IMR-90 (cell line): ENCODE measurements around the gene C10orf71. TPM values are rescaled to one million over a fixed set of nuclear protein-coding genes. Genes with fewer than 3 reads are reported as not detected.

Experiments
- ATAC-seq: fragments of 200-7000 bp; cut with Tn5 transposase; 2 replicates; pipeline ENCODE4 v1.9.1; 2020; ENCODE audit warnings: low read depth, mild to moderate bottlenecking, moderate library complexity
- BruUV-seq: library from RNA; stranded (reverse); fragments of 400-500 nt; replicated peaks from 2 replicates; lab custom pipeline; 2021; lab: Mats Ljungman, UMichigan
- CTCF ChIA-PET: fragments of 300-600 bp; formaldehyde crosslinking; extraction: SDS; loops from one replicate; lab custom pipeline; 2021; ENCODE audit warnings: antibody characterized with exemption; lab: Yijun Ruan, JAX
- POLR2A ChIA-PET: fragments of 300-600 bp; sonication (Branson Sonifier 250); formaldehyde crosslinking; loops from one replicate; lab custom pipeline; 2022; ENCODE audit warnings: antibody characterized with exemption; ENCODE audit not compliant: unreplicated experiment; lab: Charles Lee
- DNase-seq: peaks from one replicate; pipeline ENCODE4 v3.0.0; 2013
- H2AFZ ChIP-seq: replicated peaks from 2 replicates; pipeline ENCODE3; 2013; ENCODE audit warnings: low read length, mild to moderate bottlenecking; ENCODE audit not compliant: poor library complexity
- H2AK5ac ChIP-seq: 2 replicates; pipeline ENCODE4 v1.6.1; 2013; ENCODE audit warnings: low read depth, low read length, inconsistent platforms
- H2AK9ac ChIP-seq: replicated peaks from 2 replicates; pipeline ENCODE3; 2013; ENCODE audit warnings: mild to moderate bottlenecking, low read depth, low read length, moderate library complexity; ENCODE audit not compliant: poor library complexity
- H2BK120ac ChIP-seq: 2 replicates; pipeline ENCODE4 v1.6.1; 2013; ENCODE audit warnings: low read depth, low read length, inconsistent platforms
- H2BK15ac ChIP-seq: 3 replicates; pipeline ENCODE4 v1.6.1; 2013; ENCODE audit warnings: low read depth, low read length, inconsistent platforms
- H2BK20ac ChIP-seq: 2 replicates; pipeline ENCODE4 v1.6.1; 2013; ENCODE audit warnings: low read depth, mild to moderate bottlenecking, inconsistent platforms, low read length, moderate library complexity
- H2BK5ac ChIP-seq: 2 replicates; pipeline ENCODE4 v1.6.1; 2013; ENCODE audit warnings: mild to moderate bottlenecking, low read depth, low read length, inconsistent platforms; ENCODE audit not compliant: poor library complexity, severe bottlenecking
- H3K14ac ChIP-seq: replicated peaks from 2 replicates; pipeline ENCODE4 v1.6.1; 2013; ENCODE audit warnings: low read depth, low read length, inconsistent platforms
- H3K18ac ChIP-seq: 2 replicates; pipeline ENCODE4 v1.6.1; 2013; ENCODE audit warnings: low read depth, low read length, control low read depth
- H3K23ac ChIP-seq: 2 replicates; pipeline ENCODE4 v1.6.1; 2013; ENCODE audit warnings: low read depth, low read length, inconsistent platforms
- H3K27ac ChIP-seq: 2 replicates; pipeline ENCODE4 v1.5.1; 2013; ENCODE audit warnings: mild to moderate bottlenecking, control low read depth, low read length; ENCODE audit not compliant: insufficient read depth
- H3K27me3 ChIP-seq: 2 replicates; pipeline ENCODE4 v1.6.1; 2013; ENCODE audit warnings: low read length; ENCODE audit not compliant: control insufficient read depth, insufficient read depth
- H3K36me3 ChIP-seq: 2 replicates; pipeline ENCODE4 v1.6.1; 2013; ENCODE audit warnings: low read length, mixed read lengths; ENCODE audit not compliant: control insufficient read depth, insufficient read depth
- H3K4ac ChIP-seq: 2 replicates; pipeline ENCODE4 v1.6.1; 2013; ENCODE audit warnings: low read depth, low read length, inconsistent platforms
- H3K4me1 ChIP-seq: 2 replicates; pipeline ENCODE4 v1.6.1; 2013; ENCODE audit warnings: low read length, mixed read lengths; ENCODE audit not compliant: control insufficient read depth, insufficient read depth
- H3K4me2 ChIP-seq: 2 replicates; pipeline ENCODE4 v1.6.1; 2013; ENCODE audit warnings: low read depth, mild to moderate bottlenecking, control low read depth, low read length, moderate library complexity
- H3K4me3 ChIP-seq: 2 replicates; pipeline ENCODE4 v1.5.1; 2013; ENCODE audit warnings: low read depth, mild to moderate bottlenecking, control low read depth, low read length, moderate library complexity; ENCODE audit not compliant: insufficient read depth
- H3K56ac ChIP-seq: 2 replicates; pipeline ENCODE4 v1.6.1; 2013; ENCODE audit warnings: low read length, inconsistent platforms; ENCODE audit not compliant: insufficient read depth; ENCODE audit errors: extremely low read depth
- H3K79me1 ChIP-seq, 2 experiments: 2 replicates each; pipeline ENCODE4 v1.6.1; 2013; ENCODE audit warnings: low read length in 2 of 2, inconsistent platforms in 1 of 2, low read depth in 1 of 2
- H3K9ac ChIP-seq: 2 replicates; pipeline ENCODE4 v1.6.1; 2013; ENCODE audit warnings: low read depth, low read length, control low read depth
- H3K9me1 ChIP-seq: 2 replicates; pipeline ENCODE4 v1.6.1; 2013; ENCODE audit warnings: low read length, inconsistent platforms; ENCODE audit not compliant: insufficient read depth
- H3K9me3 ChIP-seq: 2 replicates; pipeline ENCODE4 v1.6.1; 2013; ENCODE audit warnings: low read length; ENCODE audit not compliant: control insufficient read depth, insufficient read depth
- H4K20me1 ChIP-seq: 2 replicates; pipeline ENCODE4 v1.6.1; 2013; ENCODE audit warnings: low read length, inconsistent platforms; ENCODE audit not compliant: insufficient read depth
- H4K5ac ChIP-seq: 2 replicates; pipeline ENCODE4 v1.6.1; 2013; ENCODE audit warnings: mild to moderate bottlenecking, low read depth, low read length, control low read depth
- H4K8ac ChIP-seq, 2 experiments: 2 replicates each; pipeline ENCODE4 v1.6.1; 2013; ENCODE audit warnings: low read depth in 2 of 2, low read length in 2 of 2, control low read depth in 1 of 2, inconsistent platforms in 1 of 2
- H4K91ac ChIP-seq: 2 replicates; pipeline ENCODE4 v1.6.1; 2013; ENCODE audit warnings: low read depth, low read length, inconsistent platforms; ENCODE audit not compliant: insufficient read depth
- CEBPB ChIP-seq: IDR thresholded peaks from 2 replicates; pipeline ENCODE4 v1.6.1; 2012; ENCODE audit warnings: low read depth, low read length, improper control_type of control experiment
- MAFK ChIP-seq: IDR thresholded peaks from 2 replicates; pipeline ENCODE4 v1.6.1; 2012; ENCODE audit warnings: low read depth, low read length, improper control_type of control experiment
- MAZ ChIP-seq: IDR thresholded peaks from 2 replicates; pipeline ENCODE4 v1.6.1; 2012; ENCODE audit warnings: low read depth, mild to moderate bottlenecking, low read length, improper control_type of control experiment, moderate library complexity, borderline replicate concordance
- MXI1 ChIP-seq: IDR thresholded peaks from 2 replicates; pipeline ENCODE4 v1.6.1; 2012; ENCODE audit warnings: low read depth, mild to moderate bottlenecking, low read length, moderate library complexity, borderline replicate concordance
- SMC3 ChIP-seq: fragments of 150-350 bp; IDR thresholded peaks from 2 replicates; pipeline ENCODE4 v1.6.1; 2016; ENCODE audit warnings: low read depth, mild to moderate bottlenecking, antibody characterized with exemption, low read length, moderate library complexity
- USF2 ChIP-seq: fragments of 150-350 bp; IDR thresholded peaks from 2 replicates; pipeline ENCODE4 v1.6.1; 2017; ENCODE audit warnings: mild to moderate bottlenecking, antibody characterized with exemption, low read length, low read depth
- WGBS, 2 experiments: methylation state at CpG; one replicate each; pipeline versions ENCODE4 v1.1.5 to v1.1.7; 2013; ENCODE audit warnings: missing lambda C conversion rate in 2 of 2; ENCODE audit not compliant: insufficient read length in 1 of 2; ENCODE audit errors: extremely low coverage in 2 of 2; 5-methylcytosine and 5-hydroxymethylcytosine counted together
- dilution Hi-C: fragments of 300-500 bp; cut with HindIII; formaldehyde crosslinking; loops from one replicate; pipeline ENCODE4 v1.14.3; 2018; ENCODE audit warnings: low sequenced_read_pairs; ENCODE audit not compliant: unreplicated experiment
- in situ Hi-C: fragments of 300-500 bp; cut with MboI; formaldehyde crosslinking; loops from 3 replicates; pipeline ENCODE4 v1.14.3; 2019; ENCODE audit warnings: low sequenced_read_pairs, inconsistent platforms, mixed read lengths
- intact Hi-C: fragments of 100-400 bp; cut with micrococcal nuclease; formaldehyde crosslinking; loops from 2 replicates; pipeline ENCODE4 v1.10.0; 2022
- polyA plus RNA-seq, 3 experiments: library from polyadenylated mRNA; depleted of rRNA; stranded (reverse); fragments of >200 nt; gene quantifications; 2 replicates each; pipeline ENCODE4 v1.2.3, GENCODE V29; 2012; ENCODE audit warnings: low replicate concordance in 1 of 3
- total RNA-seq: library from RNA; depleted of rRNA; stranded (reverse); fragments of >200 nt; gene quantifications from 2 replicates; pipeline ENCODE4 v1.2.3, GENCODE V29; 2012

Gene C10orf71
- total and polyA plus RNA-seq, 2 of the 4 experiments (the other 2 are of a cell fraction) = not detected

DNA sequence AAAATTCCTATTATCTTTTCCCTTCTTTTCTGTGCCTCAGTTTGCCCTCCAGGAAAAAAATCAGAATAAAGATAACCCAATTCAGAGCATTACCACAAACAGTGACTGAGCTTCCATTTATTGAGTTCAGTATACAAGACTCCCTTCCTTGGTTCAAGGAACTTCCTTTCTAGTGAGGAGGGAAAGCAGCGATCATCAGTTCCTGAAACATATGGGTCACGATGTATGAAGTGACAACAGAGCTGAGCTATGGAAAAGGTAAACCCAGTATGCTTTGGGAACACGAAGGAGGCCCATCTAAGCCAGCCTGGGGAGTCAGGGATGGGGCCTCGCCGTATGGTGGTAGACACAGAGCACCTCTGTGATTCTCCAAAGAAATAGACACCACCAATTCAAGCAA lies 15.8 kb downstream of the C10orf71 start:
- H2BK5ac ChIP-seq = no peak overlapping the region
- H3K4me1 ChIP-seq = no peaks in the 10 kb centered on the region
- ChIA-PET POLR2A (no interaction called here), CTCF (no interaction called here)
- H3K14ac ChIP-seq = no peak overlapping the region
- in situ Hi-C loops (no loop called here), dilution Hi-C loops (no loop called here), intact Hi-C loops (no loop called here)
- BruUV-seq = no TSS peak
- H4K5ac ChIP-seq = no peak overlapping the region
- no peaks in the 10 kb centered on the region for H3K36me3 ChIP-seq
- H3K9ac ChIP-seq = no peak overlapping the region
- H3K56ac ChIP-seq = no peak overlapping the region
- no peak overlapping the region for H3K4me2 ChIP-seq
- H2BK120ac ChIP-seq = no peak overlapping the region
- peaks cover 3% of the 10 kb centered on the region; the same call in 1 of the 2 replicates for H3K9me1 ChIP-seq
- H2BK15ac ChIP-seq = no peak overlapping the region
- DNase-seq = no peak
- H2AK5ac ChIP-seq = no peak overlapping the region
- no peaks in the 10 kb centered on the region for H3K79me1 ChIP-seq
- ATAC-seq = no peak
- H4K8ac ChIP-seq = no peak overlapping the region
- no peak overlapping the region for H4K91ac ChIP-seq
- H2AK9ac ChIP-seq = no peak overlapping the region
- H4K20me1 ChIP-seq = no peaks in the 10 kb centered on the region
- H3K27ac ChIP-seq = no peak overlapping the region
- H3K4me3 ChIP-seq = no peak overlapping the region
- H3K23ac ChIP-seq = no peak overlapping the region
- peaks cover 9% of the 10 kb centered on the region for H3K27me3 ChIP-seq
- 40% methylated on average over 1 of the region's 5 CpGs; no CpG with 5 or more reads in 1 of the 2 experiments for WGBS, 2 experiments
- TF ChIP-seq MAFK (no peak), CEBPB (no peak), MXI1 (no peak), SMC3 (no peak), USF2 (no peak), MAZ (no peak)
- H3K18ac ChIP-seq = no peak overlapping the region
- H3K9me3 ChIP-seq = no peaks in the 10 kb centered on the region
- no peak overlapping the region for H2AFZ ChIP-seq
- H2BK20ac ChIP-seq = no peak overlapping the region
- no peak overlapping the region for H3K4ac ChIP-seq
